Lower leg skin (tissue), 3 donors: Measurements from ENCODE around the gene GLRX3.

Experiments
- POLR2A ChIP-seq, 2 donors: fragments of 450-650 bp; IDR thresholded peaks; one replicate each; pipeline ENCODE4 v1.6.1; 2016 to 2017; ENCODE audit warnings: antibody characterized with exemption in 2 of 2, mild to moderate bottlenecking in 1 of 2, moderate library complexity in 1 of 2
- TF ChIP-seq, protein P1 (sequence below), 3 donors: fragments of 450-650 bp; IDR thresholded peaks; one replicate each; pipeline ENCODE4 v1.5.1; 2016; ENCODE audit warnings: antibody characterized with exemption in 3 of 3, mild to moderate bottlenecking in 3 of 3, moderate library complexity in 2 of 3

DNA sequence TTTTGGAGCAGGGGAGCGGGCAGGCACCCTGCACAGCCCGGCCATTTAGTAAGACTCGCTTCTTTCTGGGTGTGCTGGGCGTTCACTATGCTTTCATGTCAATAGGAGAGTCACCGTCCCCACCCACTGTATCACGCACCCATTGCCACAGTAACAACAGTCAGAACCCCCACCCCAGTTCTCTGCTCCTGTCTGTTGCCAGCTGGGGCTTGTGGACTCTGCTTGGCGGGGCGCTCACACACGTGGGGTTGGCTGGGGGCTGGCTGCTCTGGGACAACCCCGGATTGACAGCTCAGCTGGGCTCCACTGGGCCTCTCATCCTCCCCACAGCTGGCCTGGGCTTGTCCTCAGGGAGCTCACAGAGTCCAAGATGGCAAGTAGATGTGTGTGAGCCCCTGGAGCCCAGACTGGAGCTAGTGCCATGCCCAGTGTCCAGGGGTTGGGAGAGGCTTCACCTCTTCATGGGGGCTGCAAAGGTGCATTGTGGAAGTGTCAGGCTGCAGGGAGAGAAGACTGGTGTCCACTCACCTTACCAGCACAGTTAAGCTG is 59.6 kb downstream of the GLRX3 start:
- TF ChIP-seq POLR2A (IDR thresholded peaks at IDR 0.05), result no peak
- TF ChIP-seq, protein P1, sequence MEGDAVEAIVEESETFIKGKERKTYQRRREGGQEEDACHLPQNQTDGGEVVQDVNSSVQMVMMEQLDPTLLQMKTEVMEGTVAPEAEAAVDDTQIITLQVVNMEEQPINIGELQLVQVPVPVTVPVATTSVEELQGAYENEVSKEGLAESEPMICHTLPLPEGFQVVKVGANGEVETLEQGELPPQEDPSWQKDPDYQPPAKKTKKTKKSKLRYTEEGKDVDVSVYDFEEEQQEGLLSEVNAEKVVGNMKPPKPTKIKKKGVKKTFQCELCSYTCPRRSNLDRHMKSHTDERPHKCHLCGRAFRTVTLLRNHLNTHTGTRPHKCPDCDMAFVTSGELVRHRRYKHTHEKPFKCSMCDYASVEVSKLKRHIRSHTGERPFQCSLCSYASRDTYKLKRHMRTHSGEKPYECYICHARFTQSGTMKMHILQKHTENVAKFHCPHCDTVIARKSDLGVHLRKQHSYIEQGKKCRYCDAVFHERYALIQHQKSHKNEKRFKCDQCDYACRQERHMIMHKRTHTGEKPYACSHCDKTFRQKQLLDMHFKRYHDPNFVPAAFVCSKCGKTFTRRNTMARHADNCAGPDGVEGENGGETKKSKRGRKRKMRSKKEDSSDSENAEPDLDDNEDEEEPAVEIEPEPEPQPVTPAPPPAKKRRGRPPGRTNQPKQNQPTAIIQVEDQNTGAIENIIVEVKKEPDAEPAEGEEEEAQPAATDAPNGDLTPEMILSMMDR (IDR thresholded peaks at IDR 0.05), result no peak
